Stimulated activated CD4-positive, alpha-beta T cell treated with anti-CD3 and anti-CD28 coated beads, Interleukin-15, amount 100 ng/mL, for 1 hour (primary cell): Measurements from ENCODE around the gene PTPN9.

Experiments used
- DNase-seq, 2 donors: peaks; one replicate each; pipeline ENCODE4 v3.0.0-alpha.2; 2020; ENCODE audit warnings: low read depth in 1 of 2, low spot score in 1 of 2

PTPN9 gene

DNA sequence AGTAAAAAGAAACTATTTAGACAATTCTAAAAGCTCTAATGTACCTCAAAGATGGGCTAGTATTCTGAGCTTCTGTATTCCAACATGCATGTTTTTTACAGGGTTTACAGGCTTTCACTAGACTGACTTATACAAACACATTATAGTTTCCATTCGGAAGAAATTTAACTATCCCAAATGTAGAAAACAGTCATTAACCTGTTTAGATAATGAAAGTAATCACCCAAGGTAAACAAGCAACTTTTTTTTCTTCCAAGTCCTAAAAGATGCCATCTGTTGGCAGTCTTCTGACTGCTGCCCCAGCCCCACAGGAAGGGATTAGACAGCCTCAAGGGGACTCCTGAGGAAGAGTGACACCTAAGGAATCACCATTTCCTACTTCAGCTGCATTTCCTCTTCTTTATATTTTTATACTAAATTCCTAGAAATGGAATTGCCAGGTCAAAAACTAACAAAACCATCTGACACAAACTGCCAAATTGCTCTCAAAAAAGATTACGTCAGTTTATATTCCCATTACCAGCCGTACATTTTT, 153.1 kb downstream of the PTPN9 start:
- no peak for DNase-seq

DNA sequence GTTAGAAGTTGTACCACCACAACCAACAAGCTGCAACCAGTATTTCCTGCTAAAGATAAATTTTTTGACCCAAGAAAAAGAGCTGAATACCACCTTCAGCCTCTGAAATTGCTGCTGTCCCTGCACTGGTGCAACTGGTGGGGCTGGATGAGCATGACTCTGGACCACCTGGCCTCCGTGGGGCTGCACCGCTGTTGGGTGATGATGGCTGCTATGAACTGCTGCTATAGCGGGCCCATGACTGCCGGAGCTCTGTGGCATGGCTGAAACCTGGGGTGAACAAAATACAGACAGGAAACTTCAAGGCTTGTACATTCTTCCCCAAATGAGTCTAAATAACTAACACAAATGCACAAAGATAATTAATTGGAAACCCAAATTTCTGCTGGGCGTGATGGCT, 156.6 kb downstream of the PTPN9 start:
- DNase-seq, result no peak

DNA sequence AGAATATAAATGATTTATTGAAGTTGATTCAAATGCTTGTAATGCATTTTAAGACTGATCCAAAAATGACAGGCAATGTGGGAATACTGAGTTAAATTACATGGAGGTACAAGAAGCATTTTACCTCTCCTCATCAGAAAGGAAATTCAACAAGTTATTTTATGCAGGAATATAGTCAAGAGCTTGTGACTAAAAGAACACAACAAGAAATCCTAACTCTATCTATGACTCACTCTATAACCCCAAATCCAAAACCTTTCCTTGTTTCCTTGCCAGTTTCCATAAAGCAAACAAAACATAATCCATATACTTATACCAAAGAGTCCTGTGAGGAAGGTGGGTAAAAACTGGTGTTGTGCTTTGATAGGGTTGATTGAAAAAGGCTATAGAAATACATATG, 158.4 kb downstream of the PTPN9 start:
- no peak for DNase-seq

DNA sequence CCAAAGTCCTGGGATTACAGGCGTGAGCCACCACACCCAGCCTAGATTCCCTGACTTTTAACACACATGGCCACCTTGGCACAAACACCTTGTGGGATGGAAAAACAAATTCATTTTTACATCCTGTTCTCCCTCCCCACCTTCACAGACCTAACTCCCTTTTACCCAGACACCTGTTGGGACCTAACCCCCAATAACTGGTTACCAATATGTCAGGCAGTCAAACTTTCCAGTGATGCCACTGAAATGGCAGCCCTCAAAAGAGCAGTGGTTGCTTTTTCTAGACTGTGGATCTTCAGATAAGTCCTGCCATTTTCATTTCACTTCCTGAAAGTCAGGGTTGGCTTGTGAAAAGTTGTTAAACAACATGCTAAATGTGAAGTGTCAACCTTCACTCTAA, 162.5 kb downstream of the PTPN9 start:
- DNase-seq, result no peak
